ENCODE data around the gene PLA2G15. TPM values are rescaled to one million over a fixed set of nuclear protein-coding genes. Genes with fewer than 3 reads are reported as not detected.

Gene PLA2G15
- total and polyA plus RNA-seq, 2 experiments from 2014 or later = 3.1 to 14.8 TPM

DNA sequence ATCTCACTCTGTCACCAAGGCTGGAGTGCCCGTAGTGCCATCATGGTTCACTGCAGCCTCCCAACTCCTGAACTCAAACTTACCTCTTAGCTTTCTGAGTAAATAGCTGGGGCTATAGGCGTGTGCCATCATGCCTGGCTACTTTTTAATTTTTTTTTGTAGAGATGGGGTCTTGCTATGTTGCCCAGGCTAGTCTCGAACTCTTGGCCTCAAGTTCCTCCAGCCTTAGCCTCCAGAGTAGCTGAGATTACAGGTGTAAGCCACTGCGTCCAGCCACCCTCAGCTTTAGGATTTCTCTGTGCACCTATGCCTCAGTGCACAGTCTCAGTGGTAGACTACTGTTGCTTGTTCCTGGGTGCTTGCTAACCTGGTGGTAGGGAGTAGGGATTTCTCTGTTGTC, 24.6 kb downstream of the PLA2G15 start:
- Histone ChIP-seq H3K36me3 (ENCODE audit: insufficient read depth) (no peaks in the 10 kb centered on the region), H3K9me2 (ENCODE audit: insufficient read depth) (no peaks in the 10 kb centered on the region), H4K20me1 (replicated peaks; ENCODE audit: insufficient read depth) (peaks cover 13% of the 10 kb centered on the region), H3K27me3 (ENCODE audit: insufficient read depth) (peaks cover 8% of the 10 kb centered on the region; the same call in 1 of the 2 replicates), H3F3A (replicated peaks; ENCODE audit: low read depth) (peaks cover 9% of the 10 kb centered on the region), H3K79me2 (replicated peaks; ENCODE audit: insufficient read depth) (peaks cover 74% of the 10 kb centered on the region), H3K27ac (ENCODE audit: low read depth) (no peak overlapping the region), H2AFZ (no peak overlapping the region), H3K4me1 (ENCODE audit: insufficient read depth) (peaks cover 20% of the 10 kb centered on the region), H3K4me2 (no peak overlapping the region), H3K4me3 (no peak overlapping the region)
- DNase-seq (ENCODE audit: low spot score) (no peak), ATAC-seq (no peak)
- Mint-ChIP-seq H3K27me3 (ENCODE audit: insufficient read depth, low read depth, poor library complexity) (peaks cover 12% of the 10 kb centered on the region), H3K36me3 (ENCODE audit: low read depth) (peaks cover 17% of the 10 kb centered on the region; the same call in 2 of the 3 replicates), H3K4me3 (no peak overlapping the region), H3K9me3 (no peaks in the 10 kb centered on the region), H3K27ac (no peak overlapping the region), H3K4me1 (peaks cover 28% of the 10 kb centered on the region)
- TF ChIP-seq NANOG (IDR thresholded peaks at IDR 0.05; ENCODE audit: borderline replicate concordance) (no peak), EZH2phosphoT487 (IDR thresholded peaks at IDR 0.05; ENCODE audit: unreplicated experiment) (no peak)
- TF ChIP-seq, protein P1, sequence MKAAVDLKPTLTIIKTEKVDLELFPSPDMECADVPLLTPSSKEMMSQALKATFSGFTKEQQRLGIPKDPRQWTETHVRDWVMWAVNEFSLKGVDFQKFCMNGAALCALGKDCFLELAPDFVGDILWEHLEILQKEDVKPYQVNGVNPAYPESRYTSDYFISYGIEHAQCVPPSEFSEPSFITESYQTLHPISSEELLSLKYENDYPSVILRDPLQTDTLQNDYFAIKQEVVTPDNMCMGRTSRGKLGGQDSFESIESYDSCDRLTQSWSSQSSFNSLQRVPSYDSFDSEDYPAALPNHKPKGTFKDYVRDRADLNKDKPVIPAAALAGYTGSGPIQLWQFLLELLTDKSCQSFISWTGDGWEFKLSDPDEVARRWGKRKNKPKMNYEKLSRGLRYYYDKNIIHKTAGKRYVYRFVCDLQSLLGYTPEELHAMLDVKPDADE (IDR thresholded peaks at IDR 0.05) = no peak

DNA sequence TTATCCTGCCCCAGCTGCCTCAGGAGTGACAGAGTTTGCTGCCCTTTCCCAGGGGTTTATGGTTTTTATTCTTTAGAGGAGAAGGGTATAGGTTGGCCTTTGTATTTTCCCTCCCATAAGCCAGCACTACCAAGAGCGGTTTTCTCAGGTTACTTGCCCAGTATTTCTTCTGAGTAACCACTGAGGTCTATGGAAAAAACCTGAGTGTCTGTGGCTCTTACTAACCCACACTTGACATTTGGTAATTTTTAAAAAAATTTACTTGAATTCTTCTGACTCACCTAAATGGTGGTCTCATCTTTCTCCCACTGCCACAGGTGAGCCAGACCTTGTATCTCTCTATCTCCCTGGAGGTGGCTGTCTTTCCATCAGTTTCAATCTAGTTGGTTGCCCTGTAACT, 25.2 kb downstream of the PLA2G15 start:
- peaks cover 5% of the 10 kb centered on the region; the same call in 1 of the 2 replicates for H3K27me3 ChIP-seq (ENCODE audit: insufficient read depth)
- H3K4me3 ChIP-seq = no peak overlapping the region
- DNase-seq (ENCODE audit: low spot score) (no peak), ATAC-seq (no peak)
- peaks cover 20% of the 10 kb centered on the region for H3K4me1 ChIP-seq (ENCODE audit: insufficient read depth)
- H2AFZ ChIP-seq = no peak overlapping the region
- no peak overlapping the region for H3K4me2 ChIP-seq
- H3F3A ChIP-seq (replicated peaks; ENCODE audit: low read depth) = peaks cover 5% of the 10 kb centered on the region
- no peak overlapping the region for H3K27ac ChIP-seq (ENCODE audit: low read depth)
- Mint-ChIP-seq H3K9me3 (no peaks in the 10 kb centered on the region), H3K27me3 (ENCODE audit: insufficient read depth, low read depth, poor library complexity) (peaks cover 7% of the 10 kb centered on the region), H3K4me1 (peaks cover 26% of the 10 kb centered on the region), H3K27ac (no peak overlapping the region), H3K4me3 (no peak overlapping the region), H3K36me3 (ENCODE audit: low read depth) (peaks cover 22% of the 10 kb centered on the region; the same call in 2 of the 3 replicates)
- no peaks in the 10 kb centered on the region for H3K36me3 ChIP-seq (ENCODE audit: insufficient read depth)
- peaks cover 74% of the 10 kb centered on the region for H3K79me2 ChIP-seq (replicated peaks; ENCODE audit: insufficient read depth)
- TF ChIP-seq, protein P2, sequence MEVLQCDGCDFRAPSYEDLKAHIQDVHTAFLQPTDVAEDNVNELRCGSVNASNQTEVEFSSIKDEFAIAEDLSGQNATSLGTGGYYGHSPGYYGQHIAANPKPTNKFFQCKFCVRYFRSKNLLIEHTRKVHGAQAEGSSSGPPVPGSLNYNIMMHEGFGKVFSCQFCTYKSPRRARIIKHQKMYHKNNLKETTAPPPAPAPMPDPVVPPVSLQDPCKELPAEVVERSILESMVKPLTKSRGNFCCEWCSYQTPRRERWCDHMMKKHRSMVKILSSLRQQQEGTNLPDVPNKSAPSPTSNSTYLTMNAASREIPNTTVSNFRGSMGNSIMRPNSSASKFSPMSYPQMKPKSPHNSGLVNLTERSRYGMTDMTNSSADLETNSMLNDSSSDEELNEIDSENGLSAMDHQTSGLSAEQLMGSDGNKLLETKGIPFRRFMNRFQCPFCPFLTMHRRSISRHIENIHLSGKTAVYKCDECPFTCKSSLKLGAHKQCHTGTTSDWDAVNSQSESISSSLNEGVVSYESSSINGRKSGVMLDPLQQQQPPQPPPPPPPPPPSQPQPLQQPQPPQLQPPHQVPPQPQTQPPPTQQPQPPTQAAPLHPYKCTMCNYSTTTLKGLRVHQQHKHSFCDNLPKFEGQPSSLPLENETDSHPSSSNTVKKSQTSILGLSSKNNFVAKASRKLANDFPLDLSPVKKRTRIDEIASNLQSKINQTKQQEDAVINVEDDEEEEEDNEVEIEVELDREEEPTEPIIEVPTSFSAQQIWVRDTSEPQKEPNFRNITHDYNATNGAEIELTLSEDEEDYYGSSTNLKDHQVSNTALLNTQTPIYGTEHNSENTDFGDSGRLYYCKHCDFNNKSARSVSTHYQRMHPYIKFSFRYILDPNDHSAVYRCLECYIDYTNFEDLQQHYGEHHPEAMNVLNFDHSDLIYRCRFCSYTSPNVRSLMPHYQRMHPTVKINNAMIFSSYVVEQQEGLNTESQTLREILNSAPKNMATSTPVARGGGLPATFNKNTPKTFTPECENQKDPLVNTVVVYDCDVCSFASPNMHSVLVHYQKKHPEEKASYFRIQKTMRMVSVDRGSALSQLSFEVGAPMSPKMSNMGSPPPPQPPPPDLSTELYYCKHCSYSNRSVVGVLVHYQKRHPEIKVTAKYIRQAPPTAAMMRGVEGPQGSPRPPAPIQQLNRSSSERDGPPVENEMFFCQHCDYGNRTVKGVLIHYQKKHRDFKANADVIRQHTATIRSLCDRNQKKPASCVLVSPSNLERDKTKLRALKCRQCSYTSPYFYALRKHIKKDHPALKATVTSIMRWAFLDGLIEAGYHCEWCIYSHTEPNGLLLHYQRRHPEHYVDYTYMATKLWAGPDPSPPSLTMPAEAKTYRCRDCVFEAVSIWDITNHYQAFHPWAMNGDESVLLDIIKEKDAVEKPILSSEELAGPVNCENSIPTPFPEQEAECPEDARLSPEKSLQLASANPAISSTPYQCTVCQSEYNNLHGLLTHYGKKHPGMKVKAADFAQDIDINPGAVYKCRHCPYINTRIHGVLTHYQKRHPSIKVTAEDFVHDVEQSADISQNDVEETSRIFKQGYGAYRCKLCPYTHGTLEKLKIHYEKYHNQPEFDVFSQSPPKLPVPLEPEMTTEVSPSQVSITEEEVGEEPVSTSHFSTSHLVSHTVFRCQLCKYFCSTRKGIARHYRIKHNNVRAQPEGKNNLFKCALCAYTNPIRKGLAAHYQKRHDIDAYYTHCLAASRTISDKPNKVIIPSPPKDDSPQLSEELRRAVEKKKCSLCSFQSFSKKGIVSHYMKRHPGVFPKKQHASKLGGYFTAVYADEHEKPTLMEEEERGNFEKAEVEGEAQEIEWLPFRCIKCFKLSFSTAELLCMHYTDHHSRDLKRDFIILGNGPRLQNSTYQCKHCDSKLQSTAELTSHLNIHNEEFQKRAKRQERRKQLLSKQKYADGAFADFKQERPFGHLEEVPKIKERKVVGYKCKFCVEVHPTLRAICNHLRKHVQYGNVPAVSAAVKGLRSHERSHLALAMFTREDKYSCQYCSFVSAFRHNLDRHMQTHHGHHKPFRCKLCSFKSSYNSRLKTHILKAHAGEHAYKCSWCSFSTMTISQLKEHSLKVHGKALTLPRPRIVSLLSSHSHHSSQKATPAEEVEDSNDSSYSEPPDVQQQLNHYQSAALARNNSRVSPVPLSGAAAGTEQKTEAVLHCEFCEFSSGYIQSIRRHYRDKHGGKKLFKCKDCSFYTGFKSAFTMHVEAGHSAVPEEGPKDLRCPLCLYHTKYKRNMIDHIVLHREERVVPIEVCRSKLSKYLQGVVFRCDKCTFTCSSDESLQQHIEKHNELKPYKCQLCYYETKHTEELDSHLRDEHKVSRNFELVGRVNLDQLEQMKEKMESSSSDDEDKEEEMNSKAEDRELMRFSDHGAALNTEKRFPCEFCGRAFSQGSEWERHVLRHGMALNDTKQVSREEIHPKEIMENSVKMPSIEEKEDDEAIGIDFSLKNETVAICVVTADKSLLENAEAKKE (CRISPR knock-in tag; IDR thresholded peaks at IDR 0.05) = no peak
- no peak for TF ChIP-seq POLR2AphosphoS5 (IDR thresholded peaks at IDR 0.05; ENCODE audit: low read depth)
- TF ChIP-seq EZH2 (IDR thresholded peaks at IDR 0.05; ENCODE audit: low read depth, unreplicated experiment) = no peak
- TF ChIP-seq, protein P3, sequence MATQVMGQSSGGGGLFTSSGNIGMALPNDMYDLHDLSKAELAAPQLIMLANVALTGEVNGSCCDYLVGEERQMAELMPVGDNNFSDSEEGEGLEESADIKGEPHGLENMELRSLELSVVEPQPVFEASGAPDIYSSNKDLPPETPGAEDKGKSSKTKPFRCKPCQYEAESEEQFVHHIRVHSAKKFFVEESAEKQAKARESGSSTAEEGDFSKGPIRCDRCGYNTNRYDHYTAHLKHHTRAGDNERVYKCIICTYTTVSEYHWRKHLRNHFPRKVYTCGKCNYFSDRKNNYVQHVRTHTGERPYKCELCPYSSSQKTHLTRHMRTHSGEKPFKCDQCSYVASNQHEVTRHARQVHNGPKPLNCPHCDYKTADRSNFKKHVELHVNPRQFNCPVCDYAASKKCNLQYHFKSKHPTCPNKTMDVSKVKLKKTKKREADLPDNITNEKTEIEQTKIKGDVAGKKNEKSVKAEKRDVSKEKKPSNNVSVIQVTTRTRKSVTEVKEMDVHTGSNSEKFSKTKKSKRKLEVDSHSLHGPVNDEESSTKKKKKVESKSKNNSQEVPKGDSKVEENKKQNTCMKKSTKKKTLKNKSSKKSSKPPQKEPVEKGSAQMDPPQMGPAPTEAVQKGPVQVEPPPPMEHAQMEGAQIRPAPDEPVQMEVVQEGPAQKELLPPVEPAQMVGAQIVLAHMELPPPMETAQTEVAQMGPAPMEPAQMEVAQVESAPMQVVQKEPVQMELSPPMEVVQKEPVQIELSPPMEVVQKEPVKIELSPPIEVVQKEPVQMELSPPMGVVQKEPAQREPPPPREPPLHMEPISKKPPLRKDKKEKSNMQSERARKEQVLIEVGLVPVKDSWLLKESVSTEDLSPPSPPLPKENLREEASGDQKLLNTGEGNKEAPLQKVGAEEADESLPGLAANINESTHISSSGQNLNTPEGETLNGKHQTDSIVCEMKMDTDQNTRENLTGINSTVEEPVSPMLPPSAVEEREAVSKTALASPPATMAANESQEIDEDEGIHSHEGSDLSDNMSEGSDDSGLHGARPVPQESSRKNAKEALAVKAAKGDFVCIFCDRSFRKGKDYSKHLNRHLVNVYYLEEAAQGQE (IDR thresholded peaks at IDR 0.05; ENCODE audit: unreplicated experiment) = no peak
- TF ChIP-seq NANOG (IDR thresholded peaks at IDR 0.05; ENCODE audit: borderline replicate concordance) = no peak
- TF ChIP-seq ZNF331 (CRISPR knock-in tag; IDR thresholded peaks at IDR 0.05; ENCODE audit: low read depth) = no peak
- H4K20me1 ChIP-seq (replicated peaks; ENCODE audit: insufficient read depth) = peaks cover 13% of the 10 kb centered on the region
- no peaks in the 10 kb centered on the region for H3K9me2 ChIP-seq (ENCODE audit: insufficient read depth)

Data from GM23338 (cell line).